Measurements from ENCODE around the gene PFN1. TPM values are rescaled to one million over a fixed set of nuclear protein-coding genes. Genes with fewer than 3 reads are reported as not detected.
A peak's percentile ranks its signal among the peaks of the same experiment; 100 is the strongest.

Gene PFN1
- total and polyA plus RNA-seq, 9 of the 15 experiments (the other 6 are each of a cell fraction or from before 2014, with no cell fraction given), result 60.5 to 1,479 (median 456) TPM

- Histone ChIP-seq H3K27me3 (ENCODE audit: control insufficient read depth in 2 of 2, insufficient read depth in 2 of 2, low read length in 2 of 2) (no peaks in the 10 kb centered on the region), H3K9ac (ENCODE audit: insufficient read depth in 1 of 2, low read depth in 2 of 2, low read length in 2 of 2) (peak overlapping the region; percentile 59 to 97), H3K79me2 (ENCODE audit: control insufficient read depth, insufficient read depth, low read length) (peaks cover 82% of the 10 kb centered on the region), H3K4me3 (peak overlapping the region; percentile 97), H3K9me1 (ENCODE audit: control insufficient read depth, insufficient read depth, low read length) (no peaks in the 10 kb centered on the region), H2AFZ (ENCODE audit: low read depth, low read length) (no peak overlapping the region), H4K20me1 (replicated peaks; ENCODE audit: control insufficient read depth, insufficient read depth, low read length) (peaks cover 22% of the 10 kb centered on the region), H3K27ac (ENCODE audit: extremely low read depth, low read depth, low read length) (peak overlapping the region; percentile 98), H3K4me2 (ENCODE audit: insufficient read depth, low read length) (peak overlapping the region; percentile 93), H3K36me3 (ENCODE audit: control insufficient read depth, insufficient read depth, low read length) (peaks cover 64% of the 10 kb centered on the region), H3K9me3 (replicated peaks; ENCODE audit: control insufficient read depth, insufficient read depth, low read depth, low read length) (no peaks in the 10 kb centered on the region), H3K4me1 (replicated peaks in 1 of 2; ENCODE audit: control insufficient read depth in 2 of 2, insufficient read depth in 2 of 2, low read length in 2 of 2) (peaks cover 30 to 42% of the 10 kb centered on the region in 2 experiments)
- POLR2A ChIA-PET, result interaction anchor here (0.6 to 3.2 kb wide), 4 partner anchors 14 to 814 kb away, joined by 3 to 21 read pairs (median 4); partner anchors contain the start of gene SPAG7
- BruUV-seq (replicated peaks), result TSS peak; percentile 60
- CTCF ChIA-PET (ENCODE audit: low intra/inter-chr PET ratio), result no interaction called here
- intact Hi-C loops (cut with micrococcal nuclease), result no loop called here
- DNase-seq (ENCODE audit: extremely low read depth in 1 of 4, low spot score in 3 of 4) (no peak), ATAC-seq (no peak), FAIRE-seq (peak; percentile 54)
- WGBS (ENCODE audit: insufficient coverage, low coverage, missing lambda C conversion rate), result 6% methylated on average over 16 of the region's 16 CpGs
- in situ Hi-C loops (cut with MboI), result no loop called here
- TF ChIP-seq ZNF431 (CRISPR knock-in tag; IDR thresholded peaks at IDR 0.05) (no peak), RBFOX2 (IDR thresholded peaks at IDR 0.05; ENCODE audit: low read depth, low read length) (peak; percentile 58), BRCA1 (IDR thresholded peaks at IDR 0.05) (no peak), BRCA1 (CRISPR knock-in tag; IDR thresholded peaks at IDR 0.05) (no peak), HINFP (tag; conservative IDR thresholded peaks at IDR 0.05; ENCODE audit: low read depth) (no peak), IRF2 (CRISPR knock-in tag; IDR thresholded peaks at IDR 0.05) (no peak), BHLHE40 (IDR thresholded peaks at IDR 0.05; ENCODE audit: low read length) (no peak), POLR2A (conservative IDR thresholded peaks at IDR 0.05) (0 out of 2 replicates have a peak, but pooled peaks have one; percentile 53), ZNF444 (CRISPR knock-in tag; IDR thresholded peaks at IDR 0.05) (no peak), XRCC5 (IDR thresholded peaks at IDR 0.05; ENCODE audit: low read depth, low read length) (no peak), ZNF395 (CRISPR knock-in tag; IDR thresholded peaks at IDR 0.05) (no peak), NR0B1 (IDR thresholded peaks at IDR 0.05; ENCODE audit: partially characterized antibody) (no peak), SREBF1 (IDR thresholded peaks at IDR 0.05; ENCODE audit: borderline replicate concordance, low read depth, low read length) (no peak), MTF1 (CRISPR knock-in tag; IDR thresholded peaks at IDR 0.05; ENCODE audit: borderline replicate concordance) (no peak)
Observed at GRCh38 chr17:4946312-4946976, 1.9 kb downstream of the PFN1 start.
